Fibroblast of gingiva (primary cell): ENCODE results near the gene RIMBP2.

Experiments used
- DNase-seq: peaks from one replicate; pipeline ENCODE4 v3.0.0-alpha.2; 2011; ENCODE audit warnings: low read depth

Gene RIMBP2

DNA sequence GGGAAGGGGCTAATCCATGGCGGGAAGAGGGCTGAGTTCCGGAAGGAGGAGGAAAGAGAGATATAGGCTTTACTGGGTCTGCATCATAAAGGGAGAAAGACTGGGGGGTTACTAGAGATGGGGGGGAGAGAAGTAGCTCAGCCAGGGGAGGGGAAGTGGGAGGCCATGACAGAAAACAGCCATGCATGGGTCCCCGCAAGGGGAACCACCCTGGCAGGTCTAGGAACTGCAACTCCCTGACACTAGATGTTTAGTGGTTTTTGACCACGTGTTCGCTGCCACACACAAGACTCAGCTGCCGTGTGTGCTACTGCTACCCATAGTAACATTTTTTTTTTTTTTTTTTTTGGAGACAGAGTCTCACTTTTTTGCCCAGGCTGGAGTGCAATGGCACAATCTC, 145.0 kb downstream of the RIMBP2 start:
- DNase-seq: no peak

DNA sequence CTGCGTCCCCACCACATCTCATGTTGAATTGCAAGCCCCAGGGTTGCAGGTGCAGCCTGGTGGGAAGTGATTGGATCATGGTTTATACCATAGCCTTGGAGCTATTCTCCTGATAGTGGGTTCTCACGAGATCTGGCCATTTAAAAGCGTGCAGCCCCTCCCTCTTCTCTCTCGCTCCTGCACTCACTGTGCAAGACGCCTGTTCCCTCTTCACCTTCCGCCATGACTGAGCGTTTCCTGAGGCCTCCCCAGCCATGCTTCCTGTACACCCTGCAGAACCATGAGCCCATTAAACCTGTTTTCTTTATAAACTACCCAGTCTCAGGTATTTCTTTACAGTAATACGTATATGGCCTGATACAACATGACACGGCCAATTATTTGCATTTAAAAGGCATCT, 146.6 kb downstream of the RIMBP2 start:
- no peak for DNase-seq

DNA sequence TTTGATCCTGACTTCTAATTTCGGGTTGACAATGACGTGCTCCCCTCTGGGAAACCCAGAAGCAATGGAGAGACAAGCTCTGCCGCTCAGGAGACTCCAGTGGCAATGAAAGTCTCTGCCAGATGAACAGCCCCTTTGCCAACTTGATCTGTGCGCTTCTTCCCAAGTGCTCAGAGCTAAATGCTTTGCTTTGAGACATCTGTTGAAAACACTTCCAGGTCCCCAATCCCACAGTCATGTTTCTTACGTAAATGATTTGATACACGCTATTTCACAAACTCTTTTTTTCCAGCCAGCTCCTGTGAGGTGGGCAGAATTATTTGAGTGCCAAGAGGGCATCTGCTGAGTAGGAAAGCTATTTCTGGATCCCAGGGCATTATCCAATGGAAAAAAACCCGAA, 147.6 kb downstream of the RIMBP2 start:
- no peak for DNase-seq

DNA sequence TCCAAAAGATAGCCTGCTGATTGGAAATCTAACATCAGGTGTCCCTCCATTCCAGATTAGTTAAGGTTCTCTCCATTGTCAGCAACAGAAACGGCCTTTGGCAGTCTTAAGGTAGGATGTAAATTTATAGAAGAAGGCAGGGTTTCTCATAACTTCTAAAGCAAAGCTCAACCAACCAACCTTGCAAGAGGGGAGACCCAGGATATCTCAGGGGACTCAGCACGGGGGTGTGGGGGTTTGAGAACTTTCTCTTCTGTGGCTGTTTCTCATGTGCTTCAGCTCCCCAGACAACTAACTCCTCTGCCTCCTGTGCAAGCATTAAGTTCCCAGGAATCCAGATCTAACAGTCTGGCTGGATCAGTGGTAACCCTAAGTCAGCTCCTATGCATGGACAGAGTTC, 148.1 kb downstream of the RIMBP2 start:
- no peak for DNase-seq

DNA sequence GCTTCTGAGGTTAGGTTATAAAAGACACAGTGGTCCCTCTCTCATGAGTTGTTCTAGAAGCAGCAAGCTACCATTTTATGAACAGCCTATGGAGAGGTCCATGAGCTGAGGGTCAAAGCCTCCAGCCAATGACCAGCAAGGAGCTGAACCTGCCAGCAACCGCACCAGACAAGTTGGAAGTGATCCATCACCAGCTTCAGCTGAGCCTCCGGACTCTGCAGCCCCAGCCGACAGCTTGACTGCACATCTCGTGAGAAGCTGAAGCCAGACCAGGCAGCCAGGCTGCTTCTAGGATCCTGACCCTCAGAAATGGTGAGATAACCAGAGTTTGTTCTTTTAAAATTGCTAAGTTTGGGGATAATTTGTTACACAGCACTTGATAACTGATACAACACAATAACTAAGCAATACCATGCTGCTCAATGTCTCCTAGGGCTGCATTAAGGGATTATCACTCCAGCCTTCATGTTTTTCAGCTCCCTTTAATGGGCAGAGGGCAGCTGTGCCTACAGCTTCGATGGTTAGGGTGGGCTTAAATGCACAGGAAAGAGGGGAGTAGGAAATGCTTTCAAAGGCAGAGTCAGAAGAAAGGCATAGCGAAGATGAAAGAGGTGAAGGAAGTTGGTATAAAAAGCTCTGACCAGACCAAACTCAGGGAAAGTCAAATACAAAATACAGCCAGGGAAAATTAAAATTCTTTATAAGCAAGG, 149.5 kb downstream of the RIMBP2 start:
- no peak for DNase-seq

DNA sequence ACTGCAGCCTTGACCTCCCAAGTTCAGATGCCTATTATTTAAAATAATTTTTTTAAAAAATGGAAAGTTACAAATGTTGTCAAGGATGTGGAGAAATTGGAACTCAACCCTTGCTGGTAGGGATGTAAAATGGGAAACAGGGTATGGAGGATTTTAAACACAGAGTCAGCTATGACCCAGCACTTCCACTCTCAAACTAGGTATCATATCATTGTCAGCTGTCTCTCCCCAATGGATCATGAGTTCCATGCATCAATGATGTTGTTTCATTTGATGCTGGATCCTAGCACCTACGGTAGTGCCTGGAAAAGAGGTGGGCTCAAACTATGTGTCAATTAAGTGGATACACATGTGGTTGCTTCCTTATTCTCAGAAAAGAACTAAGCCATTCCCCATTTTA, 150.9 kb downstream of the RIMBP2 start:
- no peak for DNase-seq

DNA sequence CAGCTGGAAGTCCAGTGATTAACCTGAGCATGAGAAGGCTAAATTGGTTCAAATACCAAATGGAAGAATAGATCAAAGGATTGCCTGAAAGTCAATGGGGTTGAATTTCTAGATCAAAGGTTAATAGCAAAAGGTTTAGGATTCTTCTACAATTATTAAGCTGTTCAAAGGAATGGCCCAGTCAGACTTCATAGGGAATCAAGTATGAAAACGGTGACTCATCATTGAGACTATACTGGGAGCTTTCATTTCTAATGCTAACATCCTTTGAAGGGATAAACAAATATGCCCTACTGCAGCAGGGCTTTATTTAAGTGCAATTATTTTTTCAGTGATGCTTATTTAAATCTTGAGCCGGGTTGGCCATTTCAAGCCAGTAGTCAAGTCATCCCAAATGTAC, 152.8 kb downstream of the RIMBP2 start:
- no peak for DNase-seq

DNA sequence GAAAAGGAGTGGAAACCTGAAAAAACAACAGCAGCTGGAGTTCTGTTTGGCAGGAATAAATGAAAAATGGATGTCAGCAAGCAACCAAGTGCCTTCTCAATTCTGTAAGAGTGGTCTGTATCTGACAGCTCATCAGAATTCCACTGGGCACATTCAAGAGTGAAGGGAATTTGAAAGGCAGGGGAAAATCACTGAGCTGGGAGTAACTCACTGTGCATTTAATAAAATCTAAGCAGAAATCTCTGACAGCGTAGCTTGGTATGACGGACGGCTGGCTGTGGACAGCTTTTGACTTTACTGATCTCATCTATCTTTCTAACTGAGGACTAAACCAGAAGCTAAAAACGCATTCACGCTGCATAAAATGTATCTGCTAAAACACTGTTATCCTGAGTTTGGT, 153.4 kb downstream of the RIMBP2 start:
- no peak for DNase-seq

DNA sequence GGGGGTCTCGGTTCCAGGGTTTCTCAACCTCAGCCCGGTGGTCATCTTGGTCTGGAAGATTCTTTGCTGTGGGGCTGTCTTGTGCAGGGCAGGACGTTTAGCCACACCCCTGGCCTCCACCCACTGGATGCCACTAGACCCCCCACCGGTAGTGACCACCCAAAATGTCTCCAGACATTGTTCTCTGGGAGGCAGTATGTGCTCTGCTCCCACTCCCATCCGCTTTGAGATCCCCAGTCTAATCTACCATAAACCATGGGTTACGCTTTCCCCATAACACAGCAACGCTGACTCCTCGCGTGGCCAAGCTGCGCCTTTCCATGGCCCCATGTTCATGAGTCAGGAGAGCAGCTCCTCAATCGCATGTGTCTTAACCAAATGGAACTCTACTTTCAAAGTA, 155.8 kb downstream of the RIMBP2 start:
- DNase-seq: no peak

DNA sequence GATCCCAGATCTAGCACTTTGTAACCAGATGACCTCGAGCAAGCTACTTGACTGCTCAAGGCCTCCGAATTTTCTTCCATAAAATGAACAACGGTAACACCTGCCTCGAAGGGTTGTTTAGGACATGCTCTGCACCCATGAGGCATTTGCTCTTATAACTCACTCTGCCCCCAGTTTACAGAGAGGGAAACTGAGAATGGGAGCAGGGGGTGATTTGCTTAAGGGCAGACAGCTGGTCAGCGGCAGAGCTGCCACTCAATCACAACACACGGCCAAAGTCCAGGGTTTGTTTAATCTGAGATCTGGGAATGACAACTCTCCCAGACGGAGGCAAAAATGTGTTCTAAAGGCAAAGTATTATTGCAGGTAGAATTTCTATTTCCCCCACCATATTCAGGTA, 156.3 kb downstream of the RIMBP2 start:
- no peak for DNase-seq

DNA sequence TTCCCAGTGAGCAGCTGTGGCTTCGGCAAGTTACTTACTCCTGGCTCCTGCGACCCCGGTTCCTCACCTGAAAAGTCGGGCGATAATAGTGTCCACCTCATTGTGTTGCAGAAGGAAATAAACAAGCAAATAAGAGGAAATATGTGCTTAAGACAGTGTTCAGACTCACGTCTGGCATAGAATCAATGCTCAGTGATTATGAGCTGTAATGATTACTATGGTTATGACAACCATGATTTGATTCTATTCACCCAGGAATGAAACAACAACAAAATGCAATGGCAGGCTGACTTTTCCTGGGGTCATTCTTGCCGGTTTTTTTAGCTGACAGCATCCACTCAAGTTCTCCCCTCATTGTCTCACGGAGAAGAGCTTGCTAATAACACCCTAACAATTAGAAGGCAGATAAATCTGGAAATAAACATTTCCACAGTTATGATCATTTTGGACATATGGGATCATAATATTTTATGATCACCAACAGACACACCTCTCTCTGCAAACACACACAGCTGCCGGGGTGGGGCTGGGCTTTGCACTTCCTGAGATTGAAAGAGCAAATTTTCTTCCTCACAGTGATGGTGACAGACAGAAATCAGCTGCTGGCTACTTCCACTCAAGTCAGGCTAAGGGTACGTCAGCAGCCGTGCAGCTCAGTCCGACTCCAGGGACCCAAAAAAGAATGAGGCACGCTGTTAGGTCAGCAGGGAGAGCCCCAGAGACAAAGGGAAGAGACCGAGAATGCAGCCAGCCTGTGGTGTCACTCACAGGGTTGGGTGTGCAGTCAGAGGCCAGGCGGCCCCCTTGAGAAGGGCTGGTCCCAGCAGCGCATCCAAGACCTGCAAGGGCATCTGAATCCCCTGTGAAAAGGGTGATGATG, 158.0 kb downstream of the RIMBP2 start:
- no peak for DNase-seq

DNA sequence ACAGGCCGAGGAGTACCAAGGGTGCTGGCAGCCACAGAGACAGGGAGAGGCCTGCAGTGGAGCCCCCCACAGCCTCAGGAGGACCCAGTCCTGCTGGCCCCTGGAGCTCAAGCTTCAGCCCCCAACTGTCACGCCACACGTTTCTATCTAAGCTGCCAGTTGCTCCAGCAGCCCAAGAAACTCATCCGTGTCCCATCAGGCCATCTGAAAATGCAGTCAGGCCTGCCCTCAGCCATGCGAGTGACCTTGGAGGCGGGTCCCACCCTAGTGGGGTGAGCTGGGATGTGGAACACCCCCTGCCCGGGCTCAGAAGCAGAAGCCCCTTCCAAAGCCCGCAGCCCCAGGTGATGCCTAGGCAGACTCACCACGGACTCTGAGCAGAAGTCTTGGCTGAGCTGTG, 158.9 kb downstream of the RIMBP2 start:
- DNase-seq: no peak

DNA sequence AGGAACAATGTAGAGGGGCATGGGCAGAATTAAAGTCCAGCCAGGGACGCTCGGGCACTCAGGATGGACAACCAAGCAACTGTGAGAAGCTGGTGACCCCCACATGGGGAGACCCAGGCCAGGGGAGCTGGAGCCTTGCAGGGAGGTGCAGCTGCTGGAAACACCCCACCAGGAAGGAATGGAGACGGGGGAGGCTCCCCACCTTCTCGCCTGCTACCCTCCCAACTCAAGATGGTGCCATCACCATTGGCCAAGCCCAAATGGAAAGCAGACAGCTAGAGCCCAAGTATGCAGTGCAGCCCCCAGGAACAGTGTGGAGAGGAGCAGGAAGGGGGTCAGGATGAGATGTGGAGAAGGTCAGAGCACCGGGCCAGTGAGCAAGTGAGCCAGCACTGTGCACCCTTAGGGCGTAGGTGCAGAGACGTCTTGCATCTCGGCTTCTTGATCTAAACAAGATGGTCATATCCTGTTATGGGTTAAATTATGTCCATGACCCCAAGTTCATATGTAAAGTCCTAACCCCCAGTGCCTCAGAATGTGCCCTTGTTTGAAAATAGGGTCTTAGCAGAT, 159.5 kb downstream of the RIMBP2 start:
- no peak for DNase-seq

DNA sequence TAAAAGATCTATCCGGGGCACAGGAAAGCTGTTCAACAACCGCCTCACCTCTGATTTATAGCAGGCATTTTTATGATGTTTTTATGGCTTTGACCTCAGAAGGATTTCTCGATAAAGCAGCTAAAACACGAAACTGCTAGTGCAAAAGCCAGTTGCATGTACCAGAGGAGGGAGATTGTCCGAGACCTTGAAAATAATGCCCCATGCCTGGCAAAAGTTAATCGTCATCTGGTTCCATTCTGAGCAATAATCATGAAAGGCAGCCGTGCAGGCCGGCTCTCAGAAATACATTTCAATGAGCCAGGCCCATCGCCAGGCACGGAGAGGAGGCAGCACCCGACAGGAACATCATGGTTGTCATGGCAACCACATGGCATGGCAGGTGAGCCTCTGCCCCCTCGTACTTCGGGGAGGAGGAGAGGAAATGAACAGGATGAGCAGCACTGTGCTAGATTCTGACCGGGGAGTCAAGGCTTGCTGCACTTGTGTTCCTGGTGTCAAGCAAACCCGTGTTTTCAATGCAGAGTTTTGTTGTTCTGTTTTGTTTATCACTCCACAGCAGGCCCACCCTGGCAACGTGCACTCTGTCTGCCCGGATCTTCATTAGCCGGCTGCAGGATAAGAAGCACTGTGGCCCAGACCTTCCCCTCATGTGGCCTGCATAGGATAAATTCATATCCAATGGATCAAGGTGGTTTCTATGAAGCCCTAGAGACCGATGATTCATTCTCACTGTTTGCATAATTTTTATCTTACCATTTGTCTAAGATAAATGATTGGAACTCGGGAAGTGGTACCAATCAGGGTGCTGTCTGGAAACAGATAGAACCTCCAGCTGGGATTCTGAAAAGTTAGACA, 160.2 kb downstream of the RIMBP2 start:
- no peak for DNase-seq

DNA sequence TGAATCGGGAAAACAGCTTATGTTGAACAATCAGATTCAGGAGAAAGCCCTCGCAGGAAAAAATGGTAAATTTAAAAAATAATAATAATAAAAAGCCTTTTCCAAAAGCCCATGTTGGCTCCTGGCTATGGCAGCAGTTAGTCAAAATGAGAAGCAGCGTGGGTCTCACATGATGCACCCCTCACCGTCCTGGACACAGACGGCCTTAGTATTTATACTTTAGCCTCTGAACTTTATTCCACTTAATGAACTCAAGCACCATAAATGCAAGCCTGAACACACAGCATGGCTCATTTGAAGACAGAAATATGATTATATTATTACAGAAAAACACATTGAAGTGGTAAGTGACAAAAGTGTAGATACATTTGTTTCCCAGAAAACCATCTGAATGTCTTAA, 160.9 kb downstream of the RIMBP2 start:
- DNase-seq: no peak

DNA sequence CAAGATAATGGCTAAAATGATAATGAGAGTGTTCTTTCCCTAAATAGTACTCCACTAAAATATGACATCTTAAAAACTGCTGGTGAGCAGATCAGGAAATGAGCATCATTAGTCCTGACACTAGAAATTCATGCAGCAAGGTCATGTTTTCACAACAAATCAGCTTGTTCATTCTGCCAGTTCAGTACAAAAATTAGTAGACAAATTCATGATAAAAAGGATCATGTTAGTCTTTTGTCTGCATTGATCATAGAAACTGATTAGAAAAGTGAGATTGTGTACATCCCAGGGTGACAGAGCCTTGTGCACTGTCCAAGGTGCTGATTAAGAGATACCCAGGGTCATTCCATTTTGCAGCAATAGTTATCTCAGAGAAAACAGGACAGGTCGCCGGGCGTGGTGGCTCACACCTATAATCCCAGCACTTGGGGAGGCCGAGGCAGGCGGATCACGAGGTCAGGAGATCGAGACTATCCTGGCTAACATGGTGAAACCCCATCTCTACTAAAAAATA, 163.6 kb downstream of the RIMBP2 start:
- DNase-seq: no peak

DNA sequence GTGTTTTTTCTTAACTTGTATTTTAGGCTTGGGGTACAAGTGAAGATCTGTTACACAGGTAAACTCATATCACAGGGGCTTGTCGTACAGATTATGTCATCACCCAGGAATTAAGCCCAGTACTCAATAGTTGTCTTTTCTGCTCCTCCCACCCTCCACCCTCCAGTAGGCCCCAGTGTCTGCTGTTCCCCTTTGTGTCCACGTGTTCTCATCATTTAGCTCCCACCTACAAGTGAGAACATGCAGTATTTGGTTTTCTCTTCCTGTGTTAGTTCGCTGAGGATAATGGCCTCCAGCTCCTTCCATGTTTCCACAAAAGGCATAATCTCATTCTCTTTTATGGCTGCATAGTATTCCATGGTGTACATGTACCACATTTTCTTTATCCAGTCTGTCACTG, 166.7 kb downstream of the RIMBP2 start:
- DNase-seq: no peak

DNA sequence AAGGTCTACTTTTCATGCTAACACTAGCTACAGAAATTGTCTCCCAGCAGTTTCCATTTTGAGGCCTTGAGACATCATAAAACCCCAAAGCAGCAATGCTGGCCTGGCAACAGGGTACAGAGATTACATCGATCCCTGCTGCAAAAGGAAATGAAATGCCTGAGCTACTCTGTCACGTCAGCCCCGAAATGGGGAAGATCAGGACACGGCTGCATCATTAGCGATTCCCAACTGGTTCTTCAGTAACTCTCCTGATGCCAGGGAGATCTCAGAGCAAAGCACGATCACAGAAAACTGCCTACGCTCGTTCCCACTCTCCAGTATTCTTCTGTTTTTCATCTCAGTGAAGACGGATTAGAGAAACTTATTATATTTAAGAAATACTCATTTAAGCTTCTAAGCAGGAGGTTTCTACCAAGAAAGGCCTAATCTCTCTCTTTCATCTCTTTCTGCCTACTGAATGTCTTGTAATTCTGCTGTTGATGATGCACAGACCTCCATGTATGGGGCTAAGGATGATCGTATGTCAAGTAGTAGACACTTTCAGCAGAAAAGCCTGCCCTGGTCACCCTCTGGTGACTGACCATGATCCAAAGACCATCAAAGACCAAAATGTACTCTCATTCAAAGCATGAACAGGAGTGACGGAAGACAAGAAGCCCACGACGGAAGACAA, 168.5 kb downstream of the RIMBP2 start:
- no peak for DNase-seq

DNA sequence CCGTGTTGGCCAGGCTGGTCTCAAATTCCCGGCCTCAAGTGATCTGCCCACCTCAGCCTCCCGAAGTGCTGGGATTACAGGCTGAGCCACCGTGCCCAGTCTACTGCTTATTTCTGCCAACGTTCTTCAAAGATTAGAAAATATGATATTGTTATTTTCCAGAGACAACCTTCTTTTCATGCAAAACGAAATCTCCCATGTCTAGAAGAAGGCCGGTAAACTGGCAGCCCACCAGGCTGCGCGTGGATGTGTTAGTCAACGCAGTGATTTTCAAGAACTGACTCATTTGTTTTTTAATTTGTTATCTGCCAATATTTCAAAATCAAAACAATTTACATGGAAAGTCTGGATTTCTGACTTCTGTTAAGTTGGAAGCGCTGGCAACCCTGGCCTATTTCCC, 169.6 kb downstream of the RIMBP2 start:
- DNase-seq: no peak

DNA sequence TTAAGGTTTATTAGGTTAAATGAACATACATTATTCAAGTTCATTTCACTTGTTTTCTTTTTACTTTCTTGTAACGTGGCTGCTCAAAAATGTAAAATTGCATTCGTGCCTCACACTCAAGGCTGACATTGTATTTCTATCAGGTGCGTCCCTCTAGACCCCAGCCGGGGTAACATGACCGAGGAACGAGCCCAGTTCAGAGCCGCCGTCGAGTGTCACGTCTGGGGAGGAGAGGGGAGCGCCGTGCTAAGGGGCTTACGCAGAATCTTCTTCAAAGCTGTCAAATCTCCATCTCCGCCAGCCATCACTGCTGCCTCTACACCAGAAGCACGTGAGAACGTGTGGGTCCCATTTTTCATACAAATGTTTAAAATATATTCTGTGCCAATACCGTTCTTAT, 170.6 kb downstream of the RIMBP2 start:
- DNase-seq: no peak

DNA sequence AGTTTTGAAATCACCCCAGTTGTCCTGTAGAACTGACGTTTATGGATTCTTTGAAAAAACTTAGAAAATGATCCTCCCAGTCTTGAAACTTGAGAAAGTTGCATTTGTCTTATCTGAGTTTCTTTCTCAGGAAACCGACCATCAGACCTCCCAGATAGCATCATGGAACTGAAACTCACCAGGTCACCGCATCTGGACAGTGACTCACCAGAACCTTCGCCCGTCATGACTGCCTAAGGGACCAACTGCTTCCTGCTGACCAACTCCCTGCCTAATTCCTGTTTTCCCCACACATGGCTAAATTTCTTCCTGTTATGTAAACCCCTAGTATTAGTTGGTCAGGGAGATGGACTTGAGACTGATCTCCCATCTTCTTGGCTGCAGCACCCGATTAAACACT, 175.7 kb downstream of the RIMBP2 start:
- no peak for DNase-seq
